Fibroblast of skin of abdomen (primary cell): Measurements from ENCODE around the gene EPB41L5.

Experiments used
- DNase-seq: peaks from one replicate; pipeline ENCODE4 v3.0.0-alpha.2; 2013

The EPB41L5 gene

GRCh38 chr2:120203251-120204021 lies 190.6 kb downstream of the EPB41L5 start:
- no peak for DNase-seq

GRCh38 chr2:120204022-120204405 lies 191.1 kb downstream of the EPB41L5 start:
- no peak for DNase-seq

- no peak for DNase-seq
These were observed 191.5 kb downstream of the EPB41L5 start for GRCh38 chr2:120204417-120204816.

- DNase-seq, result no peak
These were observed 192.2 kb downstream of the EPB41L5 start for GRCh38 chr2:120204945-120205670.

GRCh38 chr2:120206022-120206581 lies 193.2 kb downstream of the EPB41L5 start:
- no peak for DNase-seq

- no peak for DNase-seq
These were observed 195.8 kb downstream of the EPB41L5 start for GRCh38 chr2:120208381-120209353.

GRCh38 chr2:120209427-120210269 lies 196.8 kb downstream of the EPB41L5 start:
- no peak for DNase-seq

- no peak for DNase-seq
These were observed 197.4 kb downstream of the EPB41L5 start for GRCh38 chr2:120210270-120210693.

- no peak for DNase-seq
These were observed 205.3 kb downstream of the EPB41L5 start for GRCh38 chr2:120218181-120218580.

- DNase-seq, result no peak
These were observed 206.4 kb downstream of the EPB41L5 start for GRCh38 chr2:120219291-120219690.

- DNase-seq, result no peak
These were observed 206.9 kb downstream of the EPB41L5 start for GRCh38 chr2:120219766-120220165.

GRCh38 chr2:120220756-120221155 lies 207.9 kb downstream of the EPB41L5 start:
- DNase-seq, result no peak

- DNase-seq, result no peak
These were observed 208.7 kb downstream of the EPB41L5 start for GRCh38 chr2:120221616-120222015.

GRCh38 chr2:120222186-120223033 lies 209.5 kb downstream of the EPB41L5 start:
- no peak for DNase-seq

GRCh38 chr2:120223034-120223912 lies 210.4 kb downstream of the EPB41L5 start, which contains the start of gene TMEM185B:
Gene TMEM185B, minus strand, starts transcription at chr2:120223400. Its CDS starts 424 bp downstream, at chr2:120222976.
- peak; percentile 86 for DNase-seq

- no peak for DNase-seq
These were observed 211.4 kb downstream of the EPB41L5 start for GRCh38 chr2:120224256-120224655.

GRCh38 chr2:120224735-120225548 lies 212.1 kb downstream of the EPB41L5 start:
- DNase-seq, result no peak

GRCh38 chr2:120225549-120226065 lies 212.7 kb downstream of the EPB41L5 start:
- no peak for DNase-seq
